ENCODE data around the gene NAA25.
"Not testable (repeated sequence)": the region's sequence is repeated elsewhere in the genome, so short reads cannot be mapped to it uniquely, and the experiment has no call there.

NAA25 gene

GRCh38 chr12:112009596-112009995 lies 99.0 kb downstream of the NAA25 start:
- not testable (repeated sequence) for H3K9ac ChIP-seq (ENCODE audit: low read length); H3K27ac ChIP-seq (ENCODE audit: low read depth, low read length)

GRCh38 chr12:112008918-112009317 lies 99.7 kb downstream of the NAA25 start:
- Histone ChIP-seq H3K36me3 (ENCODE audit: control insufficient read depth, insufficient read depth, low read length) (no peaks in the 10 kb centered on the region), H3K27me3 (ENCODE audit: control insufficient read depth, insufficient read depth, low read length) (no peaks in the 10 kb centered on the region), H3K9ac (ENCODE audit: low read length) (no peak overlapping the region), H3K27ac (ENCODE audit: low read depth, low read length) (no peak overlapping the region), H3K4me3 (ENCODE audit: low read length) (no peak overlapping the region), H3K4me1 (ENCODE audit: control insufficient read depth, insufficient read depth, low read length) (peaks cover 9% of the 10 kb centered on the region)

More at GRCh38 chr12:112009596-112009995, 99.0 kb downstream of the NAA25 start:
- peaks cover 13% of the 10 kb centered on the region for H3K4me1 ChIP-seq (ENCODE audit: control insufficient read depth, insufficient read depth, low read length)
- H3K27me3 ChIP-seq (ENCODE audit: control insufficient read depth, insufficient read depth, low read length); H3K4me3 ChIP-seq (ENCODE audit: low read length); H3K36me3 ChIP-seq (ENCODE audit: control insufficient read depth, insufficient read depth, low read length): not testable (repeated sequence)

- Histone ChIP-seq H3K4me3 (ENCODE audit: low read length) (no peak overlapping the region), H3K4me1 (ENCODE audit: control insufficient read depth, insufficient read depth, low read length) (peaks cover 9% of the 10 kb centered on the region), H3K27ac (ENCODE audit: low read depth, low read length) (no peak overlapping the region), H3K9ac (ENCODE audit: low read length) (no peak overlapping the region), H3K27me3 (ENCODE audit: control insufficient read depth, insufficient read depth, low read length) (no peaks in the 10 kb centered on the region), H3K36me3 (ENCODE audit: control insufficient read depth, insufficient read depth, low read length) (no peaks in the 10 kb centered on the region)
These were observed 100.6 kb downstream of the NAA25 start for GRCh38 chr12:112007945-112008344.

GRCh38 chr12:112005419-112006395 lies 102.9 kb downstream of the NAA25 start:
- Histone ChIP-seq H3K27ac (ENCODE audit: low read depth, low read length) (no peak overlapping the region), H3K27me3 (ENCODE audit: control insufficient read depth, insufficient read depth, low read length) (no peaks in the 10 kb centered on the region), H3K4me1 (ENCODE audit: control insufficient read depth, insufficient read depth, low read length) (no peaks in the 10 kb centered on the region), H3K9ac (ENCODE audit: low read length) (no peak overlapping the region), H3K36me3 (ENCODE audit: control insufficient read depth, insufficient read depth, low read length) (no peaks in the 10 kb centered on the region), H3K4me3 (ENCODE audit: low read length) (no peak overlapping the region)

GRCh38 chr12:112004041-112004440 lies 104.5 kb downstream of the NAA25 start:
- H3K36me3 ChIP-seq (ENCODE audit: control insufficient read depth, insufficient read depth, low read length) = no peaks in the 10 kb centered on the region
- H3K4me1 ChIP-seq (ENCODE audit: control insufficient read depth, insufficient read depth, low read length) = no peaks in the 10 kb centered on the region

GRCh38 chr12:112001576-112001975 lies 107.0 kb downstream of the NAA25 start:
- Histone ChIP-seq H3K36me3 (ENCODE audit: control insufficient read depth, insufficient read depth, low read length) (no peaks in the 10 kb centered on the region), H3K4me3 (ENCODE audit: low read length) (no peak overlapping the region), H3K27me3 (ENCODE audit: control insufficient read depth, insufficient read depth, low read length) (no peaks in the 10 kb centered on the region), H3K27ac (ENCODE audit: low read depth, low read length) (no peak overlapping the region), H3K4me1 (ENCODE audit: control insufficient read depth, insufficient read depth, low read length) (no peaks in the 10 kb centered on the region), H3K9ac (ENCODE audit: low read length) (no peak overlapping the region)

More at GRCh38 chr12:112004041-112004440, 104.5 kb downstream of the NAA25 start:
- Histone ChIP-seq H3K4me3 (ENCODE audit: low read length) (no peak overlapping the region), H3K9ac (ENCODE audit: low read length) (no peak overlapping the region), H3K27ac (ENCODE audit: low read depth, low read length) (no peak overlapping the region), H3K27me3 (ENCODE audit: control insufficient read depth, insufficient read depth, low read length) (no peaks in the 10 kb centered on the region)

- H3K4me3 ChIP-seq (ENCODE audit: low read length) = no peak overlapping the region
- no peak overlapping the region for H3K9ac ChIP-seq (ENCODE audit: low read length)
- no peaks in the 10 kb centered on the region for H3K4me1 ChIP-seq (ENCODE audit: control insufficient read depth, insufficient read depth, low read length)
- H3K27me3 ChIP-seq (ENCODE audit: control insufficient read depth, insufficient read depth, low read length) = no peaks in the 10 kb centered on the region
- no peaks in the 10 kb centered on the region for H3K36me3 ChIP-seq (ENCODE audit: control insufficient read depth, insufficient read depth, low read length)
- H3K27ac ChIP-seq (ENCODE audit: low read depth, low read length) = no peak overlapping the region
These were observed 107.8 kb downstream of the NAA25 start for GRCh38 chr12:112000820-112001219.

- H3K36me3 ChIP-seq (ENCODE audit: control insufficient read depth, insufficient read depth, low read length); H3K4me1 ChIP-seq (ENCODE audit: control insufficient read depth, insufficient read depth, low read length); H3K9ac ChIP-seq (ENCODE audit: low read length); H3K27ac ChIP-seq (ENCODE audit: low read depth, low read length); H3K4me3 ChIP-seq (ENCODE audit: low read length); H3K27me3 ChIP-seq (ENCODE audit: control insufficient read depth, insufficient read depth, low read length): not testable (repeated sequence)
These were observed 109.5 kb downstream of the NAA25 start for GRCh38 chr12:111999129-111999528.

GRCh38 chr12:111998015-111998414 lies 110.6 kb downstream of the NAA25 start:
- H3K4me1 ChIP-seq (ENCODE audit: control insufficient read depth, insufficient read depth, low read length) = no peaks in the 10 kb centered on the region
- no peak overlapping the region for H3K27ac ChIP-seq (ENCODE audit: low read depth, low read length)
- no peaks in the 10 kb centered on the region for H3K36me3 ChIP-seq (ENCODE audit: control insufficient read depth, insufficient read depth, low read length)
- H3K27me3 ChIP-seq (ENCODE audit: control insufficient read depth, insufficient read depth, low read length) = no peaks in the 10 kb centered on the region
- H3K9ac ChIP-seq (ENCODE audit: low read length) = no peak overlapping the region
- H3K4me3 ChIP-seq (ENCODE audit: low read length) = no peak overlapping the region

- H3K4me1 ChIP-seq (ENCODE audit: control insufficient read depth, insufficient read depth, low read length) = no peaks in the 10 kb centered on the region
- H3K27me3 ChIP-seq (ENCODE audit: control insufficient read depth, insufficient read depth, low read length) = no peaks in the 10 kb centered on the region
- no peak overlapping the region for H3K4me3 ChIP-seq (ENCODE audit: low read length)
- H3K36me3 ChIP-seq (ENCODE audit: control insufficient read depth, insufficient read depth, low read length) = no peaks in the 10 kb centered on the region
- H3K27ac ChIP-seq (ENCODE audit: low read depth, low read length) = no peak overlapping the region
- H3K9ac ChIP-seq (ENCODE audit: low read length) = no peak overlapping the region
These were observed 111.3 kb downstream of the NAA25 start for GRCh38 chr12:111997300-111997699.

GRCh38 chr12:111995782-111996480 lies 112.7 kb downstream of the NAA25 start:
- no peaks in the 10 kb centered on the region for H3K36me3 ChIP-seq (ENCODE audit: control insufficient read depth, insufficient read depth, low read length)
- H3K27ac ChIP-seq (ENCODE audit: low read depth, low read length) = no peak overlapping the region

GRCh38 chr12:111994211-111995111 lies 114.1 kb downstream of the NAA25 start:
- H3K9ac ChIP-seq (ENCODE audit: low read length); H3K27me3 ChIP-seq (ENCODE audit: control insufficient read depth, insufficient read depth, low read length); H3K4me3 ChIP-seq (ENCODE audit: low read length); H3K4me1 ChIP-seq (ENCODE audit: control insufficient read depth, insufficient read depth, low read length); H3K27ac ChIP-seq (ENCODE audit: low read depth, low read length); H3K36me3 ChIP-seq (ENCODE audit: control insufficient read depth, insufficient read depth, low read length): not testable (repeated sequence)

More at GRCh38 chr12:111995782-111996480, 112.7 kb downstream of the NAA25 start:
- Histone ChIP-seq H3K9ac (ENCODE audit: low read length) (no peak overlapping the region), H3K27me3 (ENCODE audit: control insufficient read depth, insufficient read depth, low read length) (no peaks in the 10 kb centered on the region), H3K4me1 (ENCODE audit: control insufficient read depth, insufficient read depth, low read length) (no peaks in the 10 kb centered on the region), H3K4me3 (ENCODE audit: low read length) (no peak overlapping the region)
